Left lung (tissue), 14 donors: ENCODE measurements around the gene ZNF20. TPM values are rescaled to one million over a fixed set of nuclear protein-coding genes. Genes with fewer than 3 reads are reported as not detected.

ENCODE experiments used
- ATAC-seq: fragments of 200-7000 bp; cut with Tn5 transposase; one replicate; pipeline ENCODE4 v1.9.1; 2020; ENCODE audit warnings: moderate library complexity
- DNase-seq, 4 donors: peaks; one replicate each; pipeline ENCODE4 v3.0.0-alpha.2; 2013 to 2020
- H3K27ac ChIP-seq, 2 donors: fragments of 200-600 bp; sonication (generic) in 1 of 2; one replicate each; pipeline versions ENCODE4 v1.5.0 to v1.8.0; 2020 to 2021
- H3K27me3 ChIP-seq, 2 donors: fragments of 200-600 bp; sonication (generic) in 1 of 2; one replicate each; pipeline versions ENCODE4 v1.5.0 to v1.8.0; 2020 to 2021
- H3K36me3 ChIP-seq, 2 donors: fragments of 200-600 bp; sonication (generic) in 1 of 2; one replicate each; pipeline versions ENCODE4 v1.5.0 to v1.8.0; 2020 to 2021
- H3K4me1 ChIP-seq, 2 donors: fragments of 200-600 bp; one replicate each; pipeline ENCODE4 v1.8.0; 2021
- H3K4me3 ChIP-seq, 2 donors: fragments of 200-600 bp; sonication (generic) in 1 of 2; one replicate each; pipeline versions ENCODE4 v1.5.0 to v1.8.0; 2020 to 2021; ENCODE audit warnings: mild to moderate bottlenecking in 1 of 2
- H3K9me3 ChIP-seq, 2 donors: fragments of 200-600 bp; sonication (generic) in 1 of 2; one replicate each; pipeline versions ENCODE4 v1.5.0 to v1.8.0; 2020 to 2021
- intact Hi-C, 2 donors: fragments of 100-400 bp; cut with DNase I; formaldehyde crosslinking; loops; one replicate each; pipeline versions ENCODE4 v1.11.2 to v1.14.2; 2022
- long read RNA-seq, 12 donors: library from polyadenylated mRNA in 2 of 12; unstranded in 2 of 12; transcript quantifications; one replicate each; pipeline ENCODE4 v2.0.0 and lab custom pipeline, GENCODE V29; 2019 to 2026
- polyA plus RNA-seq, 6 donors: library from polyadenylated mRNA; unstranded; fragments of 120-200 nt; gene quantifications; one replicate each; pipeline ENCODE4 v1.2.1, GENCODE V29; 2013; ENCODE audit not compliant: insufficient read length in 6 of 6
- total RNA-seq, 2 donors: library from RNA; stranded (reverse); fragmentation: NEBNext Ultra II Directional; extraction: Animal tissue kit (Norgen Biotek cat#: 25700); gene quantifications; one replicate each; pipeline ENCODE4 v1.2.1, GENCODE V29; 2021
- TF ChIP-seq, protein P1 (sequence below), 2 donors: fragments of 200-600 bp; sonication (generic) in 1 of 2; IDR thresholded peaks; one replicate each; pipeline versions ENCODE4 v1.5.0 to v1.8.0; 2021; ENCODE audit warnings: antibody characterized with exemption in 2 of 2
- donor health status: DM: no; HTN: yes; CAD: no.
- donor health status: DM: no; HTN: no; CAD: no.

Gene ZNF20
- total RNA-seq: 1 to 10 TPM; 3.5 to 4.8 TPM
- 10 to 100 TPM in 1 of 6 donors, 1 to 10 TPM in 5; 6.1 to 10.1 (median 7.7) TPM for polyA plus RNA-seq
- long read RNA-seq, donor 1, partial matches to known transcripts: 0 of 4 reads
- long read RNA-seq, donor 1, other reads (novel, unspliced or antisense): 0 of 4 reads
- long read RNA-seq, donor 2, partial matches to known transcripts: 0 of 3 reads
- long read RNA-seq, donor 2, other reads (novel, unspliced or antisense): 0 of 3 reads
- long read RNA-seq, donor 3, partial matches to known transcripts: 0 of 2 reads
- long read RNA-seq, donor 3, other reads (novel, unspliced or antisense): 0 of 2 reads
- long read RNA-seq, donor 4, partial matches to known transcripts: 1 of 4 reads
- long read RNA-seq, donor 4, other reads (novel, unspliced or antisense): 1 of 4 reads
- long read RNA-seq, donor 5, partial matches to known transcripts: 0 of 1 reads
- long read RNA-seq, donor 5, other reads (novel, unspliced or antisense): 0 of 1 reads
- long read RNA-seq, donor 6, partial matches to known transcripts: 0 of 4 reads
- long read RNA-seq, donor 6, other reads (novel, unspliced or antisense): 0 of 4 reads
- long read RNA-seq, donor 7: 0 reads
- long read RNA-seq, donor 8, partial matches to known transcripts: 15 of 17 reads
- long read RNA-seq, donor 8, other reads (novel, unspliced or antisense): 0 of 17 reads
- long read RNA-seq, donor 9: 0 reads
- long read RNA-seq, donor 10: 0 reads
- long read RNA-seq, donor 11: 0 reads
- long read RNA-seq, donor 12, partial matches to known transcripts: 7 of 8 reads
- long read RNA-seq, donor 12, other reads (novel, unspliced or antisense): 0 of 8 reads

DNA sequence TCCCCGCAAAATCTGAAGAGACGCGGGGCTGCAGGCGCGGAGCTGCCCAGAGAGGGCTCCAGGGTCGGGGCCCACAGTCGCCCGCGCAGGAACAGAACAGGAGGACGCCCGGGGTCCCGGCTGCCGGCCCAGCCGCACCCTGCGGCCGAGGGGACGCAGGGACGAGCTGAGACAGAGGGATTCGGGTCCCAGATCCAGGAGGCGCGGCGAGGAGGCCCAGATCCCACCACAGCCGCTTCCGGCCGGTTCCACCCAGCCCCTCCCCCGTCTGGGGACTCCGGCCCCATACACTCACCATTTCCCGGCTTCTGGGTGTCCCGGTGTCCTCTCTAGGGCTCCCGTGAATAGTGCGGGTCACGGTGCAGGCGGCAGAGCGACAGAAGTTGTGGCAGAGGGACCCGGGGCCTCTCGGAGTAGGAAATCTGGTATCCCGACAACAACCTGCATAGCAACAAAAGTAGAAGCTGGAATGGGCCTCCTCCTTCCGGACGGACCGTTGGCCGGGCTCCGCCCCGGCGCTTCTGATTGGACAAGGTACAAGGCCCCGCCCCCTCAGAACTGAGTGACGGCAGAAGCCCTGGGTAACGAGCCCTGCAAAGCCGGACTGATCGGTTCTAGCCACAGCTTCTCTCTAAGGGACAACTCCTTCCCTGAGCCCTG is at the start of gene ZNF20:
Gene ZNF20, minus strand, starts transcription at position 466 of the 660 bp plus-strand sequence. Its CDS starts 168 bp downstream, at position 298.
- ATAC-seq: peak; percentile 99

DNA sequence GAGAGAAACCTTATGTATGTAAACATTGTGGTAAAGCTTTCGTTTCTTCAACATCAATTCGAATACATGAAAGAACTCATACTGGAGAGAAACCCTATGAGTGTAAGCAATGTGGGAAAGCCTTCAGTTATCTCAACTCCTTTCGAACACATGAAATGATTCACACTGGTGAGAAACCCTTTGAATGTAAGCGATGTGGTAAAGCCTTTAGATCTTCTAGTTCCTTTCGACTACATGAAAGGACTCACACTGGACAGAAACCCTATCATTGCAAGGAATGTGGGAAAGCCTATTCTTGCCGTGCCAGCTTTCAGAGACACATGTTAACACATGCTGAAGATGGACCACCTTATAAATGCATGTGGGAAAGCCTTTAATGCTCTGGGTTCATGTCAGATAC is 47.5 kb upstream of the ZNF20 start:
- DNase-seq (no peak), ATAC-seq (no peak)
- no peak overlapping the region for H3K4me3 ChIP-seq
- no peaks in the 10 kb centered on the region for H3K4me1 ChIP-seq
- peaks cover 9 to 93% of the 10 kb centered on the region in 2 donors for H3K36me3 ChIP-seq
- H3K27me3 ChIP-seq: no peaks in the 10 kb centered on the region
- intact Hi-C loops: no loop called here
- TF ChIP-seq, protein P1, sequence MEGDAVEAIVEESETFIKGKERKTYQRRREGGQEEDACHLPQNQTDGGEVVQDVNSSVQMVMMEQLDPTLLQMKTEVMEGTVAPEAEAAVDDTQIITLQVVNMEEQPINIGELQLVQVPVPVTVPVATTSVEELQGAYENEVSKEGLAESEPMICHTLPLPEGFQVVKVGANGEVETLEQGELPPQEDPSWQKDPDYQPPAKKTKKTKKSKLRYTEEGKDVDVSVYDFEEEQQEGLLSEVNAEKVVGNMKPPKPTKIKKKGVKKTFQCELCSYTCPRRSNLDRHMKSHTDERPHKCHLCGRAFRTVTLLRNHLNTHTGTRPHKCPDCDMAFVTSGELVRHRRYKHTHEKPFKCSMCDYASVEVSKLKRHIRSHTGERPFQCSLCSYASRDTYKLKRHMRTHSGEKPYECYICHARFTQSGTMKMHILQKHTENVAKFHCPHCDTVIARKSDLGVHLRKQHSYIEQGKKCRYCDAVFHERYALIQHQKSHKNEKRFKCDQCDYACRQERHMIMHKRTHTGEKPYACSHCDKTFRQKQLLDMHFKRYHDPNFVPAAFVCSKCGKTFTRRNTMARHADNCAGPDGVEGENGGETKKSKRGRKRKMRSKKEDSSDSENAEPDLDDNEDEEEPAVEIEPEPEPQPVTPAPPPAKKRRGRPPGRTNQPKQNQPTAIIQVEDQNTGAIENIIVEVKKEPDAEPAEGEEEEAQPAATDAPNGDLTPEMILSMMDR (IDR thresholded peaks at IDR 0.05): no peak
- peaks cover 0 to 100% of the 10 kb centered on the region in 2 donors for H3K9me3 ChIP-seq
- no peak overlapping the region for H3K27ac ChIP-seq

More for the DNA sequence above, at the start of gene ZNF20:
- Histone ChIP-seq H3K36me3 (peaks cover 0 to 27% of the 10 kb centered on the region in 2 donors), H3K4me3 (peak within 1 kb of the TSS; percentile 77 to 78), H3K27me3 (no peaks in the 10 kb centered on the region), H3K27ac (peak within 1 kb of the TSS; percentile 84 to 86), H3K9me3 (peaks cover 0 to 6% of the 10 kb centered on the region in 2 donors), H3K4me1 (peaks cover 11 to 28% of the 10 kb centered on the region in 2 donors)
- intact Hi-C loops: loop anchor here in 1 of 2 donors (5.0 kb wide), 1 partner anchor 83 kb away; no protein-coding TSS in a partner anchor
- peak; percentile 95 to 98 (median 97) for DNase-seq
- TF ChIP-seq, protein P1 (IDR thresholded peaks at IDR 0.05): no peak

DNA sequence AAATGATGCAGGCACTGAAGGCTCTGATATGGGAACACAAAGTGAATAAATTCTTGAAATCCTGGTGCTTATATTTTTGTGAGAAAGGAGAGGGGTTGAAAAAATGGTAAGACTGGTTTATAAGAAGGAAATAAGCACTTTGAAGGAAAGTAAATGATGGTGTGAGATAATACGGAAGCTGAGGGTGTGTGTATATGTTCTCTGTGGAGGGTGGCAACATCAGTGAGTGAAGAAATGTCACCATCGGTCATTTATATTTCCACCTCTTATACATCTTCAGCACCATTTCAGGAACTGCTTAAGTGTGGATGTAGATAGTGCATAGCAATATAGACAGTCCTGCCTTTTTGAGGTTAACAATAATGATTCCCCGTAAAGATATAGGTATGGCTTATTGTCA is 40.2 kb upstream of the ZNF20 start:
- no peak for DNase-seq
- H3K9me3 ChIP-seq: peaks cover 0 to 72% of the 10 kb centered on the region in 2 donors
- ATAC-seq: no peak
- intact Hi-C loops: no loop called here
- peaks cover 0 to 48% of the 10 kb centered on the region in 2 donors for H3K36me3 ChIP-seq
- no peaks in the 10 kb centered on the region for H3K4me1 ChIP-seq
- H3K27ac ChIP-seq: no peak overlapping the region
- no peaks in the 10 kb centered on the region for H3K27me3 ChIP-seq
- TF ChIP-seq, protein P1 (IDR thresholded peaks at IDR 0.05): no peak
- H3K4me3 ChIP-seq: no peak overlapping the region

DNA sequence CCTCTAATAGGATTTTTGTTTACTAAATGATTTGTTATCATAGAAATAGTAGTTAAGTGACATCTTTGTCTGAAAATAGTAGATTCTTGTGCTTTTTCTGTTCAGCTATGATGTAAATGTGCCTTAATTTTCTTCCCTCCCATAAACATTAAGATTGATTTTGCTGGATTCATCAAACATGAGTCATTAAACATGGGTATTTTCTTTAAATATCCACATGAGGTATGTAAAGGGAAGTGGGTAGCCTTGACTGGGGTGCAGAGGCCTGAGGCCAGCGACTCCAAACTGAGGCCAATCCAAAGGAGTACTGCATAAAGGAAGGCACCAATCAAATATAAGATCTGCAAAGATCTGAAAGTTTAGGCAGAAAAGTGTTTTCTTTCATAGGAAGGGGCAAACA is 26.5 kb upstream of the ZNF20 start:
- Histone ChIP-seq H3K36me3 (peaks cover 0 to 27% of the 10 kb centered on the region in 2 donors), H3K27ac (peak overlapping the region in 1 of 2 donors; percentile 4), H3K9me3 (no peaks in the 10 kb centered on the region), H3K4me3 (no peak overlapping the region), H3K27me3 (no peaks in the 10 kb centered on the region), H3K4me1 (peaks cover 10 to 33% of the 10 kb centered on the region in 2 donors)
- TF ChIP-seq, protein P1 (IDR thresholded peaks at IDR 0.05): no peak
- DNase-seq (no peak), ATAC-seq (no peak)
- intact Hi-C loops: no loop called here
